HepG2 (cell line): ENCODE data around the gene GRIA3. TPM values are rescaled to one million over a fixed set of nuclear protein-coding genes. Genes with fewer than 3 reads are reported as not detected.

ENCODE experiments used
- ATAC-seq: fragments of 200-7000 bp; cut with Tn5 transposase; 3 replicates; pipeline ENCODE4 v1.9.1; 2020; ENCODE audit warnings: mild to moderate bottlenecking, moderate library complexity
- BruUV-seq: library from RNA; stranded (reverse); fragments of 400-500 nt; replicated peaks from 2 replicates; lab custom pipeline; 2021; lab: Mats Ljungman, UMichigan
- CTCF ChIA-PET: fragments of 300-600 bp; formaldehyde crosslinking; extraction: SDS; loops from one replicate; lab custom pipeline; 2021; ENCODE audit warnings: low total read pairs, inconsistent platforms, low intra/inter-chr PET ratio; lab: Yijun Ruan, JAX
- POLR2A ChIA-PET: fragments of 350-600 bp; sonication (Branson Sonifier 250); formaldehyde crosslinking; loops from one replicate; lab custom pipeline; 2020; ENCODE audit warnings: antibody characterized with exemption, inconsistent platforms; lab: Yijun Ruan, JAX
- DNase-seq: peaks from one replicate; pipeline ENCODE4 v3.0.0-alpha.2; 2015; ENCODE audit warnings: low spot score
- FAIRE-seq: peaks from 3 replicates; lab custom pipeline; 2011; peaks lifted over from hg19 to GRCh38; lab: Jason Lieb, UNC
- H2AFZ ChIP-seq: one replicate; pipeline ENCODE4 v1.6.1; 2011; ENCODE audit warnings: low read length, inconsistent platforms
- H3K27ac ChIP-seq: fragments of 300-600 bp; 3 replicates; pipeline ENCODE4 v1.8.0; 2011; ENCODE audit warnings: mixed run types, mild to moderate bottlenecking, mixed read lengths, low read length, inconsistent platforms; ENCODE audit not compliant: insufficient read depth; ENCODE audit errors: extremely low read length
- H3K27me3 ChIP-seq, 2 experiments: fragments of 200-600 bp in 1 of 2; 2 replicates in 1 of 2; 3 replicates in 1 of 2; pipeline versions ENCODE4 v1.6.0 to v1.8.0; 2011; ENCODE audit warnings: low read length in 2 of 2, mild to moderate bottlenecking in 2 of 2, moderate library complexity in 2 of 2, inconsistent platforms in 1 of 2; ENCODE audit not compliant: insufficient read depth in 2 of 2, control insufficient read depth in 1 of 2
- H3K36me3 ChIP-seq, 2 experiments: fragments of 200-600 bp in 1 of 2; replicated peaks in 1 of 2; 2 replicates in 1 of 2; 3 replicates in 1 of 2; pipeline versions ENCODE4 v1.5.1 to v1.8.0; 2011; ENCODE audit warnings: low read length in 2 of 2, inconsistent platforms in 1 of 2; ENCODE audit not compliant: insufficient read depth in 2 of 2, control insufficient read depth in 1 of 2
- H3K4me1 ChIP-seq: 2 replicates; pipeline ENCODE4 v1.5.1; 2012; ENCODE audit warnings: low read length, inconsistent platforms; ENCODE audit not compliant: insufficient read depth
- H3K4me2 ChIP-seq: 2 replicates; pipeline ENCODE4 v1.6.0; 2011; ENCODE audit warnings: low read depth, low read length, inconsistent platforms
- H3K4me3 ChIP-seq, 3 experiments: fragments of 200-600 bp in 1 of 3; sonication (generic), shearing (Covaris generic) in 1 of 3; replicated peaks in 1 of 3; 2 replicates each; pipeline ENCODE4 v1.5.1; 2011 to 2016; ENCODE audit warnings: low read length in 3 of 3, inconsistent platforms in 2 of 3, low read depth in 2 of 3, mild to moderate bottlenecking in 2 of 3, control low read depth in 1 of 3, mixed read lengths in 1 of 3; ENCODE audit not compliant: insufficient read depth in 1 of 3
- H3K79me2 ChIP-seq: one replicate; pipeline ENCODE4 v1.6.1; 2011; ENCODE audit warnings: low read length, inconsistent platforms; ENCODE audit not compliant: insufficient read depth
- H3K9ac ChIP-seq: 2 replicates; pipeline ENCODE4 v1.6.0; 2011; ENCODE audit warnings: mild to moderate bottlenecking, low read depth, low read length, inconsistent platforms; ENCODE audit not compliant: insufficient read depth
- H3K9me3 ChIP-seq: 2 replicates; pipeline ENCODE4 v1.5.1; 2012; ENCODE audit warnings: mild to moderate bottlenecking, low read length
- H4K20me1 ChIP-seq: 2 replicates; pipeline ENCODE4 v1.6.0; 2011; ENCODE audit warnings: inconsistent platforms, mild to moderate bottlenecking, low read length, moderate library complexity; ENCODE audit not compliant: insufficient read depth
- BCLAF1 ChIP-seq: fragments of 450-650 bp; IDR thresholded peaks from 2 replicates; pipeline ENCODE4 v1.6.1; 2017; ENCODE audit warnings: mild to moderate bottlenecking
- CENPBD1 ChIP-seq: sonication (generic); formaldehyde crosslinking; IDR thresholded peaks from 2 replicates; pipeline ENCODE4 v1.8.0; 2022; ENCODE audit warnings: missing genetic modification reagents, low read depth, mild to moderate bottlenecking, borderline replicate concordance
- FOXA1 ChIP-seq, 2 experiments: fragments of 450-650 bp in 1 of 2; sonication (generic) in 1 of 2; formaldehyde crosslinking in 1 of 2; IDR thresholded peaks; 2 replicates each; pipeline versions ENCODE4 v1.4.0 to v1.6.1; 2016 to 2020; ENCODE audit warnings: missing genetic modification reagents in 1 of 2
- GABPA ChIP-seq, 2 experiments: IDR thresholded peaks; 2 replicates each; pipeline ENCODE4 v1.6.1; 2011 to 2016; ENCODE audit warnings: low read depth in 2 of 2, low read length in 1 of 2, missing biosample characterization in 1 of 2, missing genetic modification characterization in 1 of 2
- HOXA9 ChIP-seq: sonication (generic); formaldehyde crosslinking; IDR thresholded peaks from 2 replicates; pipeline ENCODE4 v1.8.1; 2022; ENCODE audit warnings: missing genetic modification reagents, mild to moderate bottlenecking, moderate library complexity, borderline replicate concordance
- NR1H2 ChIP-seq: sonication (generic); formaldehyde crosslinking; IDR thresholded peaks from 2 replicates; pipeline ENCODE4 v1.8.1; 2022; ENCODE audit warnings: low read depth, missing genetic modification reagents, borderline replicate concordance
- SIX4 ChIP-seq: sonication (generic); formaldehyde crosslinking; IDR thresholded peaks from 2 replicates; pipeline ENCODE4 v1.4.0; 2020; ENCODE audit warnings: missing genetic modification reagents
- TEAD3 ChIP-seq: optimal IDR thresholded peaks from 2 replicates; pipeline ENCODE3; 2016; ENCODE audit warnings: borderline replicate concordance
- THAP9 ChIP-seq: sonication (generic); formaldehyde crosslinking; IDR thresholded peaks from 2 replicates; pipeline ENCODE4; 2020; ENCODE audit warnings: missing genetic modification reagents, mild to moderate bottlenecking, borderline replicate concordance
- ZBTB39 ChIP-seq: sonication (generic); formaldehyde crosslinking; IDR thresholded peaks from 2 replicates; pipeline ENCODE4 v1.5.0; 2020; ENCODE audit warnings: missing genetic modification reagents
- ZC3H4 ChIP-seq: sonication (generic); formaldehyde crosslinking; IDR thresholded peaks from 2 replicates; pipeline ENCODE4 v1.4.0; 2020; ENCODE audit warnings: missing genetic modification reagents, borderline replicate concordance
- ZFP62 ChIP-seq: sonication (generic); formaldehyde crosslinking; IDR thresholded peaks from 2 replicates; pipeline ENCODE4 v1.4.0; 2020; ENCODE audit warnings: missing genetic modification reagents
- ZNF33A ChIP-seq: sonication (generic); formaldehyde crosslinking; IDR thresholded peaks from 2 replicates; pipeline ENCODE4 v1.5.1; 2020; ENCODE audit warnings: missing genetic modification reagents, mild to moderate bottlenecking, moderate library complexity, borderline replicate concordance
- ZNF350 ChIP-seq: sonication (generic); formaldehyde crosslinking; IDR thresholded peaks from 2 replicates; pipeline ENCODE4 v1.4.0; 2020; ENCODE audit warnings: mild to moderate bottlenecking, low read depth, missing genetic modification reagents, borderline replicate concordance
- ZNF7 ChIP-seq: IDR thresholded peaks from 2 replicates; pipeline ENCODE4 v1.6.1; 2016; ENCODE audit warnings: missing biosample characterization, missing genetic modification reagents
- WGBS: methylation state at CpG from one replicate; pipeline ENCODE4 v1.1.6; 2017; ENCODE audit warnings: low lambda C conversion rate; 5-methylcytosine and 5-hydroxymethylcytosine counted together
- in situ Hi-C: cut with HindIII; loops from 2 replicates; pipeline ENCODE4 v1.10.0; 2017; ENCODE audit warnings: low pct_unique_long_range_greater_than_20kb; ENCODE audit not compliant: extremely low pct_ligation_motif_present
- intact Hi-C: fragments of 100-400 bp; cut with micrococcal nuclease; formaldehyde crosslinking; loops from one replicate; pipeline ENCODE4 v1.10.0; 2022; ENCODE audit not compliant: unreplicated experiment
- polyA plus RNA-seq, 8 experiments: library from polyadenylated mRNA; depleted of rRNA in 3 of 8; stranded (reverse) in 7 of 8; unstranded in 1 of 8; fragments of >200 nt; fragmentation: Illumina TruSeq in 4 of 8; extraction: Trizol in 4 of 8; gene quantifications; 2 replicates each; pipeline versions ENCODE4 v1.2.1 to v1.2.3, GENCODE V29; 2011 to 2016; ENCODE audit warnings: low read depth in 4 of 8, missing spikeins in 1 of 8, mixed read lengths in 1 of 8; ENCODE audit not compliant: insufficient read depth in 1 of 8
- total RNA-seq, 5 experiments: library from RNA; depleted of rRNA; stranded (reverse); fragments of >200 nt; fragmentation: Illumina TruSeq; extraction: Trizol; gene quantifications; 2 replicates each; pipeline ENCODE4 v1.2.3, GENCODE V29; 2016; ENCODE audit warnings: low read depth in 1 of 5

GRIA3 gene
- total and polyA plus RNA-seq, 2 of the 13 experiments (the other 11 are each of a cell fraction or from before 2014, with no cell fraction given): not detected

- TF ChIP-seq BCLAF1 (no peak), FOXA1 (IDR thresholded peaks at IDR 0.05) (no peak), FOXA1 (CRISPR knock-in tag; IDR thresholded peaks at IDR 0.05) (no peak), ZFP62 (CRISPR knock-in tag) (no peak), GABPA (IDR thresholded peaks at IDR 0.05; ENCODE audit: low read depth, low read length) (no peak), GABPA (CRISPR knock-in tag; IDR thresholded peaks at IDR 0.05; ENCODE audit: low read depth) (no peak), THAP9 (no peak), TEAD3 (CRISPR knock-in tag) (no peak), ZNF7 (no peak)
Measured at GRCh38 chrX:123486297-123486696, 302.2 kb downstream of the GRIA3 start (continued).

- no peak for FAIRE-seq
- no peak for ATAC-seq
- DNase-seq: no peak
- Histone ChIP-seq H3K36me3 (no peaks in the 10 kb centered on the region), H3K4me1 (no peaks in the 10 kb centered on the region), H3K79me2 (no peaks in the 10 kb centered on the region), H4K20me1 (no peaks in the 10 kb centered on the region), H3K27me3 (no peaks in the 10 kb centered on the region), H2AFZ (no peak overlapping the region), H3K4me3 (no peak overlapping the region), H3K27ac (no peak overlapping the region), H3K9me3 (no peaks in the 10 kb centered on the region), H3K9ac (no peak overlapping the region), H3K4me2 (no peak overlapping the region)
- BruUV-seq: no TSS peak
- no peak for TF ChIP-seq ZBTB39
- TF ChIP-seq HOXA9: no peak
- TF ChIP-seq ZC3H4 (CRISPR knock-in tag): no peak
- TF ChIP-seq ZNF350 (CRISPR knock-in tag): no peak
- no peak for TF ChIP-seq ZNF33A (CRISPR knock-in tag)
- TF ChIP-seq SIX4: no peak
- TF ChIP-seq NR1H2: no peak
- TF ChIP-seq CENPBD1: no peak
- WGBS: 0% methylated on average over 1 of the region's 1 CpG
- ChIA-PET POLR2A (no interaction called here), CTCF (no interaction called here)
- in situ Hi-C loops (no loop called here), intact Hi-C loops (no loop called here)
Measured at GRCh38 chrX:123487236-123487635, 303.2 kb downstream of the GRIA3 start.
